ENCODE results near the gene DZIP1. TPM values are rescaled to one million over a fixed set of nuclear protein-coding genes. Genes with fewer than 3 reads are reported as not detected.
A peak's percentile ranks its signal among the peaks of the same experiment; 100 is the strongest.

The DZIP1 gene
- total RNA-seq, 1 experiment from 2014 or later: 33.6 TPM

DNA sequence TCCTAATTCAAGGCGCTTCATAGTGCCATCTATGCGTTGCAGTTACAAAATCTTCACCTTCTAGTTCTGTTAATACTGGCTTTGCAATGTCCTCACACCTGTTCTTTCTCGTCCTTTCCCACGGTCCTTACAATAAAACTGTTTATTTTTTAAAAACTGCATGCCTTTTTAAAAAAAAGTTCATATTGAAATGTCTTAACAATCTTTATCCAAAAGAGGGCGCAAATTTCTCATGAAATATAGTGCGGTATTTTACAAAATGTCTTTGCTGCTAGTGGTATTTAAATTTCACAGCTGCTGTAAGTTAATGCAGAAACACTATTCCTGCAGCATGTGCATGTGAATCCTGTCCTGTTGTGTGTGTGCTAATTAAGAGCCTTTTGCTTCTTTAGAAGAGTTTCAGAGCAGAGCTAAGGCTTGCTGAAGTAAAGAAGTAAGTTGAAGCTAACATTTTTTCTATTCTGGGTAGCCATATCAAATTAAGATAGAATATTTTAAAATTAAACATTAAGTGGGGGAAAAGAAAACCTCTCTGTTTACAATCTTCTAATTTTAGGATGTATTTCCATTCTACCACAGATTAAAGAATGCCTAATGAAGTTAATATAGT is 107.8 kb downstream of the DZIP1 start:
- no peaks in the 10 kb centered on the region for H3K9me3 Mint-ChIP-seq
- TF ChIP-seq CTCF (conservative IDR thresholded peaks at IDR 0.05): peak; percentile 59
- Histone ChIP-seq H3K4ac (ENCODE audit: low read depth, low read length) (no peak overlapping the region), H3K9ac (ENCODE audit: extremely low read depth, insufficient read length, low read length) (no peak overlapping the region), H3K18ac (ENCODE audit: insufficient read length, low read depth, low read length) (no peak overlapping the region), H2AFZ (ENCODE audit: low read length) (no peak overlapping the region), H3K56ac (ENCODE audit: insufficient read length, low read depth, low read length) (no peak overlapping the region), H3K4me1 (ENCODE audit: insufficient read depth, low read length) (no peaks in the 10 kb centered on the region), H2AK5ac (ENCODE audit: insufficient read length, low read length) (no peak overlapping the region), H4K8ac (replicated peaks; ENCODE audit: insufficient read length, low read depth, low read length) (no peak overlapping the region), H4K5ac (ENCODE audit: insufficient read length, low read depth, low read length) (no peak overlapping the region), H3K4me2 (ENCODE audit: insufficient read depth, insufficient read length, low read length) (no peak overlapping the region), H3K27me3 (ENCODE audit: insufficient read depth, low read length) (no peaks in the 10 kb centered on the region), H4K20me1 (ENCODE audit: control insufficient read depth, insufficient read depth, insufficient read length) (no peaks in the 10 kb centered on the region), H4K91ac (ENCODE audit: insufficient read length, low read depth, low read length) (no peak overlapping the region), H2BK15ac (ENCODE audit: low read depth, low read length) (no peak overlapping the region), H3K27ac (ENCODE audit: insufficient read length, low read depth, low read length) (no peak overlapping the region), H3K23ac (ENCODE audit: insufficient read length, low read depth, low read length) (no peak overlapping the region), H2BK5ac (ENCODE audit: insufficient read length, low read length) (no peak overlapping the region), H3K23me2 (ENCODE audit: insufficient read length, low read depth, low read length, poor library complexity, severe bottlenecking) (no peaks in the 10 kb centered on the region), H3K9me3 (ENCODE audit: control insufficient read depth, low read depth, low read length) (no peaks in the 10 kb centered on the region), H2BK120ac (ENCODE audit: low read depth, low read length, poor library complexity, severe bottlenecking) (no peak overlapping the region), H3K79me1 (ENCODE audit: insufficient read depth, low read depth, low read length, poor library complexity, severe bottlenecking) (no peaks in the 10 kb centered on the region), H2BK12ac (ENCODE audit: insufficient read length, low read depth, low read length) (no peak overlapping the region), H3T11ph (ENCODE audit: low read length) (no peak overlapping the region), H3K79me2 (ENCODE audit: insufficient read depth, low read length) (no peaks in the 10 kb centered on the region), H3K14ac (ENCODE audit: insufficient read depth, low read length) (no peak overlapping the region), H2BK20ac (ENCODE audit: low read depth, low read length, poor library complexity, severe bottlenecking) (no peak overlapping the region)
- H3K36me3 Mint-ChIP-seq (ENCODE audit: insufficient read depth in 1 of 3, low read depth in 3 of 3): no peaks in the 10 kb centered on the region
- whole genome bisulfite sequencing (ENCODE audit: extremely low coverage, insufficient read length, low lambda C conversion rate): no CpG with 5 or more reads among the region's 6 CpGs
- no peak for DNase-seq
- peaks cover 29 to 32% of the 10 kb centered on the region in 2 experiments for H3K4me1 Mint-ChIP-seq
- H3K27me3 Mint-ChIP-seq (ENCODE audit: low read depth): no peaks in the 10 kb centered on the region
- H3K4me3 Mint-ChIP-seq: no peak overlapping the region
- H3K27ac Mint-ChIP-seq: peak overlapping the region in 1 of 3 experiments; percentile 13; a peak in 1 of 7 replicates
